Lung (tissue), 12 donors: ENCODE results near the gene UTP4. TPM values are rescaled to one million over a fixed set of nuclear protein-coding genes. Genes with fewer than 3 reads are reported as not detected.

Experiments used
- ATAC-seq: fragments of 200-7000 bp; cut with Tn5 transposase; one replicate; pipeline ENCODE4 v1.9.1; 2020; ENCODE audit warnings: moderate number of reproducible peaks; ENCODE audit not compliant: insufficient read depth, low FRiP score
- DNase-seq, 3 donors: peaks; one replicate each; pipeline ENCODE4 v3.0.0-alpha.2; 2013 to 2017
- H3K27ac ChIP-seq, 2 donors: one replicate each; pipeline ENCODE4 v1.5.1; 2013; ENCODE audit warnings: mild to moderate bottlenecking in 2 of 2, moderate library complexity in 2 of 2, control low read depth in 1 of 2, inconsistent platforms in 1 of 2, low read depth in 1 of 2, low read length in 1 of 2
- H3K27me3 ChIP-seq, 3 donors: one replicate each; pipeline ENCODE4 v1.5.1; 2013; ENCODE audit warnings: low read length in 2 of 3; ENCODE audit not compliant: control insufficient read depth in 3 of 3, insufficient read depth in 3 of 3
- H3K36me3 ChIP-seq, 4 donors: one replicate each; pipeline ENCODE4 v1.5.1; 2013; ENCODE audit warnings: low read length in 4 of 4, mild to moderate bottlenecking in 1 of 4, moderate library complexity in 1 of 4; ENCODE audit not compliant: control insufficient read depth in 4 of 4, insufficient read depth in 4 of 4
- H3K4me1 ChIP-seq, 5 donors: one replicate each; pipeline ENCODE4 v1.5.1; 2013; ENCODE audit warnings: low read length in 5 of 5, mild to moderate bottlenecking in 2 of 5, moderate library complexity in 1 of 5; ENCODE audit not compliant: control insufficient read depth in 5 of 5, insufficient read depth in 5 of 5
- H3K4me3 ChIP-seq: one replicate; pipeline ENCODE4 v1.5.1; 2013; ENCODE audit warnings: mild to moderate bottlenecking, control low read depth, moderate library complexity
- H3K9ac ChIP-seq, 2 donors: one replicate each; pipeline ENCODE4 v1.5.1; 2013; ENCODE audit warnings: low read length in 2 of 2, control low read depth in 1 of 2; ENCODE audit not compliant: insufficient read depth in 1 of 2
- H3K9me3 ChIP-seq, 4 donors: one replicate each; pipeline ENCODE4 v1.5.1; 2013; ENCODE audit warnings: low read length in 3 of 4, mild to moderate bottlenecking in 1 of 4, moderate library complexity in 1 of 4; ENCODE audit not compliant: control insufficient read depth in 4 of 4, insufficient read depth in 3 of 4
- WGBS, 2 donors: extraction: QIAGEN DNeasy Blood & Tissue Kit; methylation state at CpG; one replicate each; pipeline ENCODE4 v1.1.7; 2013; 5-methylcytosine and 5-hydroxymethylcytosine counted together
- polyA plus RNA-seq, 2 donors: library from polyadenylated mRNA; stranded (reverse); fragments of 200-250 nt; gene quantifications; one replicate each; pipeline ENCODE4 v1.2.1, GENCODE V29; 2013
- total RNA-seq, 2 donors: library from RNA; depleted of rRNA in 1 of 2; stranded (reverse); fragments of >200 nt in 1 of 2; gene quantifications; one replicate each; pipeline ENCODE4 v1.2.1, GENCODE V29; 2014 to 2021
- TF ChIP-seq, protein P1 (sequence below): IDR thresholded peaks from 2 replicates; pipeline ENCODE4 v1.5.1; 2012; ENCODE audit warnings: mild to moderate bottlenecking; ENCODE audit errors: control extremely low read depth, extremely low read depth
- donor health status: control.
- donor health status: control.
- donor health status: Bipolar disorder and iron deficiency.
- donor health status: healthy.
- donor health status: DM: yes; HTN: yes; CAD: no.

The UTP4 gene
- total and polyA plus RNA-seq, 4 donors: 18.1 to 34.5 (median 26.0) TPM

DNA sequence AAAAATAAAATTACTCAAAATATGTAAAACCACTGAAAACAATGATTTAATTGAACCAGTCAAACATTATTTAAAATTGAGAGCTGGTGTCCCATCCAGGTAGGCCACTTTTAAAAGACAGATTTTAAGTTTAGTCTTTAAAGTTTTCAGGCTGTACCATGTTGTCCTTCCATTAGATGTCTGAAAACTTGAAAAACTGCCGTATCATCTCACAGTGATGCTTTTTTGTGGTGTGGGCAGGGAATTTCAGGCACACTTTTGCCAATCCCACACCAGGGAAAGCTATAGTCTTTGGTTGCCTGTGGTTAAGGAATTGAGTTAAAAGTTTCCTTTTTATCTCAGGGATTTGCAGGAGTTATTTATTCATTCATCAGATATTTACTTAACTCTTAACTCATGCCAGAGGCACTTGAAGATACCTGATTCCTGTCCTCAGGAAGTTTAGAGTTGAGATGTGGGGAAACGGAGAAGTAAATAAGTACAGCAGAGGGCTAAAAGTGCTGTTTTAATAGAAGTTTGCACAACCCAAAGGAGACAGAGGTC lies 57.7 kb downstream of the UTP4 start:
- Histone ChIP-seq H3K27me3 (no peaks in the 10 kb centered on the region), H3K4me3 (no peak overlapping the region), H3K27ac (no peak overlapping the region), H3K9me3 (no peaks in the 10 kb centered on the region), H3K36me3 (no peaks in the 10 kb centered on the region), H3K4me1 (peaks cover 0 to 33% (median 6%) of the 10 kb centered on the region in 5 donors), H3K9ac (no peak overlapping the region)
- TF ChIP-seq, protein P1, sequence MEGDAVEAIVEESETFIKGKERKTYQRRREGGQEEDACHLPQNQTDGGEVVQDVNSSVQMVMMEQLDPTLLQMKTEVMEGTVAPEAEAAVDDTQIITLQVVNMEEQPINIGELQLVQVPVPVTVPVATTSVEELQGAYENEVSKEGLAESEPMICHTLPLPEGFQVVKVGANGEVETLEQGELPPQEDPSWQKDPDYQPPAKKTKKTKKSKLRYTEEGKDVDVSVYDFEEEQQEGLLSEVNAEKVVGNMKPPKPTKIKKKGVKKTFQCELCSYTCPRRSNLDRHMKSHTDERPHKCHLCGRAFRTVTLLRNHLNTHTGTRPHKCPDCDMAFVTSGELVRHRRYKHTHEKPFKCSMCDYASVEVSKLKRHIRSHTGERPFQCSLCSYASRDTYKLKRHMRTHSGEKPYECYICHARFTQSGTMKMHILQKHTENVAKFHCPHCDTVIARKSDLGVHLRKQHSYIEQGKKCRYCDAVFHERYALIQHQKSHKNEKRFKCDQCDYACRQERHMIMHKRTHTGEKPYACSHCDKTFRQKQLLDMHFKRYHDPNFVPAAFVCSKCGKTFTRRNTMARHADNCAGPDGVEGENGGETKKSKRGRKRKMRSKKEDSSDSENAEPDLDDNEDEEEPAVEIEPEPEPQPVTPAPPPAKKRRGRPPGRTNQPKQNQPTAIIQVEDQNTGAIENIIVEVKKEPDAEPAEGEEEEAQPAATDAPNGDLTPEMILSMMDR: no peak
- DNase-seq: no peak
- ATAC-seq: no peak
- 62 to 66% methylated on average over 2 of the region's 2 CpGs for WGBS, 2 donors

DNA sequence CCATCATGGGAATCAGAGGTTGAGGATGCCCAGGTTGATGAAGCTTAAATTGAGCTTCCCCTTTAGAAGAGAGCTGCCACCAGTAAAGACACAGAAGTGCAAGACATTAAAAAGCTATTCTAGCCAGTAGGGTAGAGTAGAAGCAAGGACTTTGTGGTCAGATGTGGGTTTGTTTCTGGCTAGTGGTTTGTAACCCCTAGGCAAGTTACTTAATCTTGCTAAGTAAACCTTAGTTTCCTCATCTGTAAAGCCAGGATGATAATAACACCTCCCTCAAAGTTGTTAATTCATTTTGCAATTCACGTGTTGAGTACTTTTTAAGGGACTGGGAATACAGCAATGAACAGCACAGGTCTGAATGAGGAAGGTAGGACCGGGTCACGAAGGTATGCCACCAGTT lies 58.1 kb downstream of the UTP4 start:
- Histone ChIP-seq H3K36me3 (no peaks in the 10 kb centered on the region), H3K27me3 (no peaks in the 10 kb centered on the region), H3K9ac (no peak overlapping the region), H3K9me3 (no peaks in the 10 kb centered on the region), H3K27ac (no peak overlapping the region), H3K4me1 (peaks cover 0 to 37% (median 7%) of the 10 kb centered on the region in 5 donors), H3K4me3 (no peak overlapping the region)
- DNase-seq: no peak
- TF ChIP-seq, protein P1: no peak
- ATAC-seq: no peak
- WGBS, 2 donors: 50 to 51% methylated on average over 3 of the region's 3 CpGs

DNA sequence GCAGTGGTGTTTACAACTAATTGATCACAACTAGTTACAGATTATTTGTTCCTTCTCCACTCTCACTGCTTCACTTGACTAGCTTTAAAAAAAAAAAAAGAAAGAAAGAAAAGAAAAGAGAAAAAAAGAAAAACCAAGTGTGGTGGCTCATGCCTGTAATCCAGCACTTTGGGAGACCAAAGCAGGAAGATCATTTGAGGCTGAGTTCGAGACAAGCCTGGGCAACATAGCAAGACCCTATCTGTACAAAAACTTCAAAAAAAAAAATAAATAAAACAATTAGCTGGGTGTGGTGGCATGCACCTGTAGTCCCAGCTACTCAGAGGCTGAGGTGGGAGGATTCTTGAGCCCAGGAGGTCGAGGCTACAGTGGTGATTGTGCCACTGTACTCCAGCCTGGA lies 58.7 kb downstream of the UTP4 start:
- Histone ChIP-seq H3K27ac (no peak overlapping the region), H3K9me3 (no peaks in the 10 kb centered on the region), H3K9ac (no peak overlapping the region), H3K4me3 (no peak overlapping the region), H3K36me3 (no peaks in the 10 kb centered on the region), H3K4me1 (peaks cover 0 to 37% (median 7%) of the 10 kb centered on the region in 5 donors), H3K27me3 (no peaks in the 10 kb centered on the region)
- no peak for ATAC-seq
- TF ChIP-seq, protein P1: no peak
- DNase-seq: no peak
- 92 to 94% methylated on average over 2 of the region's 2 CpGs for WGBS, 2 donors

DNA sequence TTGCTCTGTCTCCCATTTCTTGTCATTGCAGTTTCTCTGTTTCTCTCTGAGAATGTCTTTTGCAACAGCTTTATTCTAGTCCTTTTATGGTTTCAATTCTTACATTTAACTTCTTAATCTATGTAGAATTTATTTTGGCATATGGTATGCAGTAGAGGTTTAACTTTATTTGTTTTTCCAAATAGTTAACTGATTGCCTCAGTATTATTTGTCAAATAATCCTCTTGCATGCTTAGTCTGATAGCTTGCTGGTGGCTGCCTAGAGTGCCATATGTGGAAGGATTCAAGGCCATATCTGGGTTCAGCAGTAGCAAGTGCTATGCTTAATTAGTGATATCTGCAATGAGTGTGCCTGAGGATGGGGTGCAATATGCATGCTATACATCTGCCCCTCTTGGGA lies 61.4 kb downstream of the UTP4 start:
- peak overlapping the region in 1 of 2 donors; percentile 9 for H3K9ac ChIP-seq
- H3K4me3 ChIP-seq: no peak overlapping the region
- no peak overlapping the region for H3K27ac ChIP-seq
- TF ChIP-seq, protein P1: no peak
- H3K9me3 ChIP-seq: no peaks in the 10 kb centered on the region
- DNase-seq (no peak), ATAC-seq (no peak)
- H3K36me3 ChIP-seq: no peaks in the 10 kb centered on the region
- no peaks in the 10 kb centered on the region for H3K27me3 ChIP-seq
- H3K4me1 ChIP-seq: peaks cover 0 to 27% (median 4%) of the 10 kb centered on the region in 5 donors
